NCI-H510A (cell line): ENCODE results near the gene BCAP29.
"Not testable (repeated sequence)": the region's sequence is repeated elsewhere in the genome, so short reads cannot be mapped to it uniquely, and the experiment has no call there.

Source experiments
- DNase-seq: peaks from one replicate; lab custom pipeline; 2025; lab: John Stamatoyannopoulos, UW

The BCAP29 gene

DNA sequence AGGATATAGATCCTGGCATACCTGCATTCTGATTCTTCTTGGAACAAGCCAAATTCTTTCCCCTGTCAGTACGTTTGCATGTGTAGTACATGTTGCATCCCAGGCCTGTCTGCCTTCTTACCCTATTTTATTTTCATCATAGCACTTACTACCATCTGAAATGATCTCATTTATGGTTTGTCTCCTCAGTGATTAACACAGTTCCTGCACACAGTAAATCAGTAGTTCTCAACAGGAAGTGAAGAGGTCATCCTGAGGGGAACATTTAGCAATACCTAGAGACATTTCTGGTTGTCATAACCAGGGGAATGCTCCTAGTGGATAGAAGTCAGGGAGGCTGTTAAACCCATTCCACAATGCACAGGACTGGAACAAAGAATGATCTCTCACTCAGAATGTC is 42.4 kb downstream of the BCAP29 start:
- no peak for DNase-seq

DNA sequence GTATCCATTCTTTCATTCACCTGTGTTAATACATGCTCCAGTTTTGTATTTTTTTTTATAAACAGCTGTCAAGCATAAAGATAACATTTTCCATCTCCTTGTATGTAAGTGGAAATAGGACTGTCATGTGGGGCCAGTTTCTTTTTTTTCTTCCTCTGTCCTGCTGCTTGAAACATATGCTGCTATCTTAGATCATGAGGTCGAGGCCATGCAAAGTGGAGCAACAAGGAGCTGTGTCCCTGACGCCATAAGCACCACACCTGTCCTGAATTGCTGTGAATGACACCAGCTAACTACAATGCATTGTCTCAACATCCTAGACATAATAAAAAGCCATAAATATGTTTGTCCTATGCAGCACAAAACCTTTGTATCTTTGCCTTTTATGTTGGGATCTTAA is 42.8 kb downstream of the BCAP29 start:
- no peak for DNase-seq

DNA sequence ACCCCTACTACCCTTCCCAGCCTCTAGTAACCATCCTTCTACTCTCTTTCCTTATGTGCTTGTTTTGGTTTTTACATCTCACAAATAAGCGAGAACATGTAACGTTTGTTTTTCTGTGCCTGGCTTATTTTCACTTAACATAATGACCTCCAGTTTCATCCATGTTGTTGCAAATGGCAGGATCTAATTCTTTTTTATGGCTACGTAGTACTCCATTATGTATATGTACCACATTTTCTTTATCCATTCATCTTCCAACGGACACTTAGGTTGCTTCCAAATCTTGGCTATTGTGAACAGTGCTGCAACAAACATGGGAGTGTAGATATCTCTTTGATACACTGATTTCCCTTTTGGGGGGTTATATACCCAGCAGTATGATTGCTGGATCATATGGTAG is 47.0 kb downstream of the BCAP29 start:
- no peak for DNase-seq

DNA sequence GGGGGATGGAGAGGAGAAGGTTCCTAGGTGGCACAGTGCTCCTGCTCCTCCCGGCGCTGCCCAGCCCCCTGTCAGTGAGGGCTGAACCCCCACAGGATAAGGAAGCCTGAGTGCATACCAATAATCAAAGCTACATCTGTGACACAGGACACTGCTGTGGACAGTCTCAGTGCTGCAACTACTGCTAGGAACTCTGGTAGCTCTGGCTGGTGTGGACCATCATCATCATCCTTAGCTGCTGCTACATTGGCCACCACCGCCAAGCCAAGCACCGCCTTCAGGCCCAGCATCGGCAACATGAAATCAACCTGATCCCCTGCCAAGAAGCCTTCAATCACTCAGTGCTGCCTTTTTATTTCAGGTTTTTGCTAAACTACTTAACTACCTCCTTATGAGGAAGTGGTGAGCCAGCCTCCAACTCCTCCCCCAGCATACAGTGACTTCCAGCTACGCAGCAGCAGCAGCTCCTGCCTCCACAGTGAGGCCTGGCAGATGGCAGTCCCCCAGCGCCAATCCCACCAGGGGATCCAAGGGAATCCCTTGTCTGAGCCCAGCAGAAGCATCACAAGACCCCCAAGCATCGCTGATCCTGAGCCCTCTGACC is 48.5 kb downstream of the BCAP29 start:
- DNase-seq = no peak

DNA sequence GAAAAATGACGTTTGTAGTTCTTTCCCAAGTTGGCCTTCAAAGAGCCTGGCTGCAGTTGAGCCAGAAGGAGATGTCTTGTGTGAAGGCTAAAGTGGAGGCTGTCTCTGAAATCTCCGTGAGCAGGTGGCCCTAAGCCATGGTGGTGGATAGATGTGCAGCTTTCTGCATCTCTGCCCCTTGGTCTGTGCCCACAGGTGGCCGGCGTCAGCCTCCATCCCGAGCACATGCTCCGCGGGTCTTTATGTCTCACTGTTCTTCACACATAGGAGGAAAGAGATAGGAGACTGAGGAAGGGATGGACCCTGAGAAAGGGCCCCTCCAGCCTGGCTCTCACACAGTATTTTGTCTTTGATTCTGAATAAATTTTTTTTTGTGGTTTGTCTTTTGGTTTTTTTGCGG is 50.3 kb downstream of the BCAP29 start:
- no peak for DNase-seq

DNA sequence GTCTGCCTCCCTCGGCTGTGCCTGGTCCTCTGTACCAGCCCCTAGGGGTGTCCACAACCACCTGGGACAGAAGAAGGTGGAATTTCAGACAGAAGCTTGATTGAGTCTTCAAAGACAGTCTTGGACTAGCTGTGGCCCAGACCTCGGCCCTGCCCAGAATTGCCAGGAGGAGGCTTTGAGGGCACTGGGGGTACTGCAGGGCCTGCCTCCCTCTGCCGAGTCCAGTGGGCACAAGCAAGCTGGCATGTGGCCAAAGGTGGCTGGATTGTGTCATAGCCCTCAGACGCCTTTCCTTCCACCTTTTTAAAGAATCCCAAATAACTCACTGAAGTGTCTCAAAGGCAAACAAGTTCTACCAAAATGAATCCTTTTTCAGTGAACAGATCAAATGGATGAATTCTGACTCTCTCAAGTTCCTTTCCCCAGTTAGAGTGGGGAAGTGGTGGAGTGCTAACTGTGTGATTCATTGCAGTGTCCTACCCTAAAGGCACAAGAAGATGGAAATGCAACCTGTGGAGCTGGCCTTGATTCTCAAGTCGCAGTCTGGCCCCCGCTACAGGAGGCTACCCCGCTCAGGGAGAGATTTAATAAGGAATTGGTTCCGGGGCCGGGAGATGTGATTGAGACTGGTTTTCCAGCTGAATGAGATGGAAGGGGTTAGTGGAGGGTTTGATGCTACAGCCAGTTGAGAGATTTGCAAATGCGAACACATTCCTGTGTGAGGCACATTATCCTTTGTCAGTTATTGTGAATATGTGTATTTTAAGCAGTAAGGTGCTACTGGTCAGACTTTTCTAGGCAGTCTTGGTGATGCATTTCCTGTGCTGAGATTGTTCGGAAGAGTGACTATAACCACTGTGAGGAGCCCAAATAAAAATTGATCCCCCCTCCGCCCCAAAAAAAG is 51.8 kb downstream of the BCAP29 start:
- no peak for DNase-seq

DNA sequence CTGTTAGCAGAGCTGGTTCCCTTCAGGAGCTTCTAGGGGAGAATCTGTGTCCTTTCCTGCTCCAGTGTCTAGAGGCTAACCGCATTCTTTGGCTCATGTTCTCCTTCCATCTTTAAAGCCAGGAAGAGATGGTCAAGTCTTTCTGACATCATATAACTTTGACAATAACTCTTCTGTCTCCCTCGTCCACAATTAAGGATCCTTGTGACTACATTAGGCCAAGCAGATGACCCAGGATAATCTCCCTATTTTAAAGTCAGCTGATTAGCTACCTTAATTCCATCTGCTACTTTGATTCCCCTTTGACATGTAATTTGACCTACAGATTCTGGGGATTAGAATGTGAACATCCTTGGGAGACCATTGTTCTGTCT is 52.4 kb downstream of the BCAP29 start:
- no peak for DNase-seq

DNA sequence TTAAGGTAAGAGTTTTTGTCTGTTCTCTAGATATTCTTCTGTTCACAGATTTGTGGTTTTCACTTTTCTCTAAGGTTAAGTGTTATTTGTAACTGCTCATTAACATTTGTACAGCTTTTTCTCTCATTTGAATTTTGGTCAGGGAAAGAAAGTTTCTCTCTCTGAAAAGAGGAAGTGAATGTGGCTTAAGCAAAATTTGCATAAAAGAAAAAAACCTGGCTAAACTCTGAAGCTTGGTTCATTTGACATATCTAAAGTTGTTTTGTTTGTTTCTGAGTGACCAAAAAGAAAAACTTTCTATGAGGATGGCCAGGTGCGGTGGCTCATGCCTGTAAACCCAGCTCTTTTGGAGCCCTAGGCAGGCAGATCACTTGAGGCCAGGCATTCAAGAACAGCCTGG is 58.5 kb downstream of the BCAP29 start:
- DNase-seq = no peak

DNA sequence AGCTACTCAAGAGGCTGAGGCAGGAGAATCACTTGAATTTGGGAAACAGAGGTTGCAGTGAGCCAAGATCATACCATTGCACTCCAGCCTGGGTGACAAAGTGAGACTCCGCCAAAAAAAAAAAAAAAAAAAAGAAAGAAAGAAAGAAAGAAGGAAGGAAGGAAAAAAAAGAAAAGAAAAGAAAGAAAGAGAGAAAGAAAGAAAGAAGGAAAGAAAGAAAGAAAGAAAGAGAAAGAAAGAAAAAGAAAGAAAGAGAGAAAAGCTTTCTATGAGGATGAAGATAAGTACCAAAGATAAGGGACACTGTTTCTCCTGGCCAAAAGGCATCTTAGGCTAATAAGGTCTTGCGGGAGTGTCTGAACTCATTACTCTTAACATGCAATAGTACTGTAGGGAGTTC is 59.0 kb downstream of the BCAP29 start:
- DNase-seq = not testable (repeated sequence)

DNA sequence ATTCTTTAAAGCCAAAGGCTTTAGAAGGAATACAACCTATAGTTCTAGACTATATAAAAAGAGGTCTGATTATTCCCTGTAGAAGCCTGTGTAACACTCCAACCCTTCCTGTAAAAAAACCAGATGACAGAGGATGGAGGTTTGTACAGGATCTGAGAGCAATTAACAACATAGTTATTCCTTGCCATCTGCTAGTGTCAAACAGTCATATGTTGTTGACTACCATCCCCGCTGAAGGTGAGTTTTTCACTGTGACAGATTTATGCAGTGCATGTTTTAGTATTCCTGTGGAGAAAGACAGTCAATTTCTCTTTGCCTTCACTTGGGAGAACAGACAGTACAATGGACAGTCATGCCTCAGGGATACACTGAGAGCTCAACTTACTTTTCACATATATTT is 61.6 kb downstream of the BCAP29 start:
- DNase-seq = no peak

DNA sequence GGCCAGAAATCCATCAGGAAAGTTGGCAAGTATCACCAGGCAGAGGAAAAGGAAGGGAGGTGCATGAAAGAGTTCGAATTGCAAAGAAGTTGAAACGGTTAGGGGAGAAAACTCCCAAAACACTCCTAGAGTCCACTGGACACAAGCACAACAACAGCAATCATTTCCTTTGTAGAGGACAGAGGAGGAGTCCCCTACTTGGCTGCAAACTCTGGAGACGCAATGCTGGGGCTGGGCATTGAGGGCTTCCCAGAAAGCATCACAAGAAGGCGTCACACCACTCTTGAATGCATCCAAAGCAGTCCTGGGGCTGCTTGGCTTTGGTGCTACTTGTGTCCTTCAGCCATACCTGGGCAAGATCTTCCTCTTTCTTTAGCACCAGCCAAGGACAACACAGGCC is 62.5 kb downstream of the BCAP29 start:
- DNase-seq = no peak

DNA sequence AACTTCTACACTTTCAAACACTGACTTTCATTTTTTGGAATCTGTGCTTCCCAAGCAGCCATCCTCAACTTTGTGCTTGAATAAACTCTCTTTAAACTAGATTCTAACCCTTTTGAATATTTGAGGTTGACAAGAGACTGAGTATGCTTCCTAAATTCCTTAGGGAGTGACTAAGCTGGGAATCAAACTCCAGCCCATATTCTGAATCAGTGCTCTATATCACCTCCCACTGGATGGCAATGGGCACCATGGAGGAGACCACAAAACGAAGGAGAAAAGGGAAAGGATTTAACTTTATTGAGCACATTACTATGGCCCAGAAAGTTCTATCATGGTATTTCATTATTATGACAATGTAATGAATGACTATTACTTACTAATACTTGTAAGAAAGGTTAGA is 63.4 kb downstream of the BCAP29 start:
- DNase-seq = no peak

DNA sequence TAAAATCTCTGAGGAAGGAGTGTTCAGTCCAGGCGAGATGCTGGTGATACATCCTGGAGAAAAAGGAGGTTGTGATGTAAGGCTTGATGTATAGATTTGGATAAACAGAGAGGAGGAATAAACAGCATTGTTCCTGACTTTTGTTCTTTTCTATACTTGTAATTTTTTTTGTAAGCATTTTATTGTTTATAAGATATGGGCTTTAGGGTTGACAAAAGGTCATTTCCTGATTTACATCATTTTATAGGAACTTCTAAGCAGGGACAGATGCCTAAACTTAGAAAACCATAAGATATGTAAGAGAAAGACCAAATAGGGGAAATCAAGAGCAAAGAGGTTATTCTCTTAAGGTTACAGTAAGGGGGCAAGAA is 63.9 kb downstream of the BCAP29 start:
- no peak for DNase-seq

DNA sequence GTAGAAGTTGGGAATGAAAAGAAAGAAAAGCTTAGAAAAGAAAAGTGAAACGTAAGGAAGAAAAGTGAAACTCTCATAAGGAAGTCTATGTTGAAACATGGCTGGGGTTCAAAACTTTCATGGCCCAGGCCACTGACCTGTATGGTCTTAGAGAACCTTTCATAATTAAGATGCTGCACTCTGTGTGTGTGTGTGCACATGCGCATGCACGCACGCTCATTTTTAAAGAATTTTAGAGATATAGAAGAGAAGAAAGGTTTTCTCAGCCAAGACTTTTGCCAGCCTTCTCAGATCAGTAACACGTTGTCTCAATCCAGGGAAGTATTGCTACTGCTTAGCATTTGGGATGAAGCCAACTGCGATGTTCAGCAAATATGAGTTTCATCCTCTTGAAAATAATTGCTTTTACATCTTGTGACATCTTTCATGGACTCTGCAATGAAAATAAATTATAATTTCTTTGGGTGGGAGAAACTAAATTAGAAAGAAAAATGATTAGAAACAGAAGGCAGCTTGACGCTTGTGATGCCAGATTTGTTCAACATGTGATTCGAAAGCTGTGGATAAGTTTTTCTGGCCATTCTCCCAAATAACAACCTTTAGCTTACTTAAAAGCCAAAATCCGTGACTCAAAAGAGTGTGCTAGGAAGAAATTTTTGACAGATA is 64.4 kb downstream of the BCAP29 start:
- DNase-seq = no peak

DNA sequence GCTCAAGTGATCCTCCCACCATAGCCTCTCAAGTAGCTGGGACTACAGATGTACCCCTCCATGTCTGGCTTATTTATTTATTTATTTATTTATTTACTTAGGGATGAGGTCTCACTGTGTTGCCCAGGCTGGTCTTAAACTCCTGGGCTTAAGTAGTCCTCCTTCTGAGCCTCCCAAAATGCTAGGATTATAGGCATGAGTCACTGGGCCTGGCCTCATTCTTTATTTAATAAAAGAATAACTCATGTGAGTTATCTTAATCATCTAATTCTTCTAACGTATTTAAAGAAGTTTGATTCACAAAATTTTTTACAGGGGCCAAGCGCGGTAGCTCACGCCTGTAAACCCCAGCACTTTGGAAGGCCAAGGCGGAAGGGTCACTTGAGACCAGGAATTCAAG is 72.6 kb downstream of the BCAP29 start:
- no peak for DNase-seq

DNA sequence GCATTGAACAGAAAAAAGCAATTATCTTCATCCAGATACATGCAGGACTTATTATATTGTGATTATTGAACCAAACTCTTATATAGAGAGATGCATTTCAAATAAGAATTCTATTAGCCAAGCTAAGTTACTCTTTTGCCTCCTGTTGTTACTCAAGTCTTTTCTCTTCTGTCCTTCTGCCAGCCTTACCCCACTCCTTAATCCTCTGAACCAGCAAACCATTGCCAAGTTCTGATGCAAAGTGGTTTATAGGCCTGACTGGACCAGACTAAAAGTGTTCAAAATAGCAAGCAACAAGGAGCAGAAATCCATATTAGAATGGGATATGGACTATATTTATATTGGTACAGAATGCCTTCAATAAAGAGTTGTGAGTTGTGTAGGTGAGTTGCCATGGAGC is 78.4 kb downstream of the BCAP29 start:
- no peak for DNase-seq

DNA sequence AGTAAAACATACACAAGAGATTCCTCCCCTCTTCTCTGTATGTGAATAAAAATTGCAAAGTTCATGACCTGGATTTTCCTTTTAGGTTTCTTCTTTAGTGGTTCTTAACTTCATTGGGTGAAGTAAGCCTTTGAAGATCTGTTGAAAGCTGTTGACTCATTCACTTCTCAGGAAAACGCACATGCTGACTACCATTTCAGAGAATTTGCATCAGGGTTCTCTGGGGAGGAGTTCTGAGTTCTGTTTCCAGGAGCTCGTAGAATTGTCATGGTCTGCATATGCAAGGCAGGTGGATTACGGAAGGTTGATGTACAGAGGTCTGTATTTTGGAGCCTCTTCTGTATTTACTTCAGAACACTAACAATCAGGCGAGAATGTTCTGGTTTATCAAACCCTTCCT is 79.6 kb downstream of the BCAP29 start:
- no peak for DNase-seq

DNA sequence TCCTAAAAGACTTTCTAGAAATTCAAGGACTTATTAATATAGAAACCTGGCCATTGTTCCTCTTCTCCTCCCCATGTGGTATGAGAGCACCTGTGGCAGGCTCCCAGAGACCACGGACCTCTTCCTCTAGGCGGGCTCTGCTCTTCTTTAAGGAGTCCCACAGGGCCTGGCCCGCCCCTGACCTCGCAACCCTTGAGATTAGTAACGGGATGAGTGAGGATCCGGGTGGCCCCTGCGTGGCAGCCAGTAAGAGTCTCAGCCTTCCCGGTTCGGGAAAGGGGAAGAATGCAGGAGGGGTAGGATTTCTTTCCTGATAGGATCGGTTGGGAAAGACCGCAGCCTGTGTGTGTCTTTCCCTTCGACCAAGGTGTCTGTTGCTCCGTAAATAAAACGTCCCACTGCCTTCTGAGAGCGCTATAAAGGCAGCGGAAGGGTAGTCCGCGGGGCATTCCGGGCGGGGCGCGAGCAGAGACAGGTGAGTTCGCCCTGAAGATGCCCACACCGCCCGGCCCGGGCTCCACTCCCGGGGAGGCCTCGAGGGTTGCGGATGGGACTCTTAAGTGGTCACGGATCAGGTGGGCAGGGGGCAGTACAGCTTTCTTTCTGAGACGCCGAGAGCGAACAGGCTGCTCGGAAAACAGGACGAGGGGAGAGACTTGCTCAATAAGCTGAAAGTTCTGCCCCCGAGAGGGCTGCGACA is 80.5 kb downstream of the BCAP29 start, which contains the start of gene SLC26A4:
SLC26A4 (plus strand) TSS at position 448 of the 700 bp plus-strand sequence. CDS start 814 bp downstream, outside the sequence.
- no peak for DNase-seq

DNA sequence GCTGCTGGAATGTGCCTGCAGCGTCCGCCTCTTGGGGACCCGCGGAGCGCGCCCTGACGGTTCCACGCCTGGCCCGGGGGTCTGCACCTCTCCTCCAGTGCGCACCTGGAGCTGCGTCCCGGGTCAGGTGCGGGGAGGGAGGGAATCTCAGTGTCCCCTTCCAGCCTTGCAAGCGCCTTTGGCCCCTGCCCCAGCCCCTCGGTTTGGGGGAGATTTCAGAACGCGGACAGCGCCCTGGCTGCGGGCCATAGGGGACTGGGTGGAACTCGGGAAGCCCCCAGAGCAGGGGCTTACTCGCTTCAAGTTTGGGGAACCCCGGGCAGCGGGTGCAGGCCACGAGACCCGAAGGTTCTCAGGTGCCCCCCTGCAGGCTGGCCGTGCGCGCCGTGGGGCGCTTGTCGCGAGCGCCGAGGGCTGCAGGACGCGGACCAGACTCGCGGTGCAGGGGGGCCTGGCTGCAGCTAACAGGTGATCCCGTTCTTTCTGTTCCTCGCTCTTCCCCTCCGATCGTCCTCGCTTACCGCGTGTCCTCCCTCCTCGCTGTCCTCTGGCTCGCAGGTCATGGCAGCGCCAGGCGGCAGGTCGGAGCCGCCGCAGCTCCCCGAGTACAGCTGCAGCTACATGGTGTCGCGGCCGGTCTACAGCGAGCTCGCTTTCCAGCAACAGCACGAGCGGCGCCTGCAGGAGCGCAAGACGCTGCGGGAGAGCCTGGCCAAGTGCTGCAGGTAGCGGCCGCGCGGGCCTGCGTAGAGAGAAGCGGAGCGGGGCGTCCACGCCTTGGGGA is 81.2 kb downstream of the BCAP29 start:
- peak; percentile 41 for DNase-seq

DNA sequence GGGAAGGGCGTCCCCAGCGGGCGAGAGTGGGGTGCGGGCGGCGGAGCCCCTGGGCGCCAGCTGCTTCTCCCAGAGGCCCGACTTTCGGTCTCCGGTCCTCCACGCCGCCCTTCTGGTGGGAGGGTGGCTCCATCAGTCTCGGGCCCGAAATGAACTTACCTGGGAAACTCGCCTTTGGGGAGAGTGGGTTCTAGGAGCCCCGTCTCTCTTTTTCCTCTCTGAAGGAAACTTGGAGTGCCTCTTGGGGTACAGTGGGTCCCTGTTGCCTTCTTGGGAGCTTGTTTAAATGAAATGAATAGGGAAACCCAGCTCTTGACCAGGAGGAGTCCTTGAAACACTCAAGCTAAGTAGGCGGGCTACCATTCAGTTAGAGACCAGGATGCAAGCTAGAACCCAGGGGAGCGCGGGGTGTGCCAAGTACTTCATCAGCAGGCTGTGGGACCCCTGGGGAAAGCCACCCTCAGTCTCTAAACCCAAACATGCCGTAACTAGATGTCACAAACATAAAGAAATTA is 81.9 kb downstream of the BCAP29 start:
- DNase-seq = no peak

DNA sequence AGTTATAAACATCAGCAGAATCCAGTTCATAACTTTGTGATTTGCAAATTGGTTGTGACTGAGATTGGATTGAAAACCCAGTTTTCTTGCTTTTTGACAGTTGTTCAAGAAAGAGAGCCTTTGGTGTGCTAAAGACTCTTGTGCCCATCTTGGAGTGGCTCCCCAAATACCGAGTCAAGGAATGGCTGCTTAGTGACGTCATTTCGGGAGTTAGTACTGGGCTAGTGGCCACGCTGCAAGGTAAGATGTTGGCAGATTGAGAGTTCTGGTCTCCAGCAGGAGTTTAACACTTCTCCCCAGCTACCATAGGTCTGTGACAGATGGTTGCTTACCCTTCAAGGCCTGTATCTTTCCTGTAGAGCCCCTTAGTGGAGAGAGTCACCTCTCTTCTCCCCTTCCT is 83.2 kb downstream of the BCAP29 start:
- DNase-seq = no peak

DNA sequence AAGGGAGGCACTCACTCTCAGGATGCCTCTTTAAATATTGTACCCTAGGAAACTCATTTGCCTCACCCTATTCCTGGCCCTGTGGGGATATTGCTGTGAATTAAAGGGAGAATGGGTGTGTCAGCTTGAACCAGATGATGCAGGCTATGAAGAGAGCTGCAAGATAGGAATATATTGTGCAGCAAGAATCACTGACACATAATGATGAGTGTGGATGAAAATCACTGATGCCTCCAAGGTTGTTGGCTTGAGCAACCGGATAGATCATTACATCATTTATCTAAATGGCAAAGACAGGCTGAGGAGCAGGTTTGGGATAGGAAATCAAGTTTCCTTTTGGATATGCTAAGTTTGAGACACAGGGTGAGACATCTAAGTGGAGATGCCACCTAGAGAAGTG is 86.7 kb downstream of the BCAP29 start:
- DNase-seq = no peak
